ENCODE measurements around the gene PRKCQ.

PRKCQ gene

GRCh38 chr10:6618340-6618739, 38.3 kb upstream of the PRKCQ start:
- Mint-ChIP-seq H3K27me3 (ENCODE audit: low read depth) (no peaks in the 10 kb centered on the region), H3K36me3 (ENCODE audit: low read depth) (no peaks in the 10 kb centered on the region), H3K4me1 (no peaks in the 10 kb centered on the region), H3K27ac (no peak overlapping the region), H3K4me3 (no peak overlapping the region), H3K9me3 (peaks cover 10% of the 10 kb centered on the region)
- TF ChIP-seq CTCF (IDR thresholded peaks at IDR 0.05; ENCODE audit: unreplicated experiment in 3 of 3): no peak

- Mint-ChIP-seq H3K4me3 (no peak overlapping the region), H3K9me3 (peaks cover 14% of the 10 kb centered on the region), H3K27me3 (ENCODE audit: low read depth) (no peaks in the 10 kb centered on the region), H3K27ac (no peak overlapping the region), H3K4me1 (no peaks in the 10 kb centered on the region), H3K36me3 (ENCODE audit: low read depth) (no peaks in the 10 kb centered on the region)
- TF ChIP-seq CTCF (IDR thresholded peaks at IDR 0.05; ENCODE audit: unreplicated experiment in 3 of 3): no peak
Observed at GRCh38 chr10:6617309-6618076, 37.4 kb upstream of the PRKCQ start.

- no peak overlapping the region for H3K4me3 Mint-ChIP-seq
- no peaks in the 10 kb centered on the region for H3K27me3 Mint-ChIP-seq (ENCODE audit: low read depth)
- TF ChIP-seq CTCF (IDR thresholded peaks at IDR 0.05; ENCODE audit: unreplicated experiment in 3 of 3): no peak
- no peak overlapping the region for H3K27ac Mint-ChIP-seq
- H3K4me1 Mint-ChIP-seq: no peaks in the 10 kb centered on the region
- peaks cover 14% of the 10 kb centered on the region for H3K9me3 Mint-ChIP-seq
- no peaks in the 10 kb centered on the region for H3K36me3 Mint-ChIP-seq (ENCODE audit: low read depth)
Observed at GRCh38 chr10:6615971-6616370, 35.9 kb upstream of the PRKCQ start.

GRCh38 chr10:6612371-6612770, 32.3 kb upstream of the PRKCQ start:
- Mint-ChIP-seq H3K27ac (no peak overlapping the region), H3K36me3 (ENCODE audit: low read depth) (peaks cover 4% of the 10 kb centered on the region), H3K4me3 (no peak overlapping the region), H3K4me1 (peaks cover 11% of the 10 kb centered on the region), H3K27me3 (ENCODE audit: low read depth) (no peaks in the 10 kb centered on the region), H3K9me3 (peaks cover 21% of the 10 kb centered on the region)
- no peak for TF ChIP-seq CTCF (IDR thresholded peaks at IDR 0.05; ENCODE audit: unreplicated experiment in 3 of 3)

- no peak overlapping the region for H3K4me3 Mint-ChIP-seq
- H3K9me3 Mint-ChIP-seq: peaks cover 23% of the 10 kb centered on the region
- no peak for TF ChIP-seq CTCF (IDR thresholded peaks at IDR 0.05; ENCODE audit: unreplicated experiment in 3 of 3)
- peaks cover 3% of the 10 kb centered on the region for H3K27me3 Mint-ChIP-seq (ENCODE audit: low read depth)
- peaks cover 4% of the 10 kb centered on the region for H3K36me3 Mint-ChIP-seq (ENCODE audit: low read depth)
- H3K4me1 Mint-ChIP-seq: peaks cover 14% of the 10 kb centered on the region
- H3K27ac Mint-ChIP-seq: no peak overlapping the region
Observed at GRCh38 chr10:6610647-6611046, 30.6 kb upstream of the PRKCQ start.

GRCh38 chr10:6609625-6610024, 29.5 kb upstream of the PRKCQ start:
- H3K4me3 Mint-ChIP-seq: no peak overlapping the region
- peaks cover 3% of the 10 kb centered on the region for H3K27me3 Mint-ChIP-seq (ENCODE audit: low read depth)
- TF ChIP-seq CTCF (IDR thresholded peaks at IDR 0.05; ENCODE audit: unreplicated experiment in 3 of 3): no peak
- no peak overlapping the region for H3K27ac Mint-ChIP-seq
- H3K9me3 Mint-ChIP-seq: peaks cover 20% of the 10 kb centered on the region
- H3K36me3 Mint-ChIP-seq (ENCODE audit: low read depth): peaks cover 4% of the 10 kb centered on the region
- peaks cover 14% of the 10 kb centered on the region for H3K4me1 Mint-ChIP-seq
